HUES48 (cell line): ENCODE results near the gene AACS.
A peak's percentile ranks its signal among the peaks of the same experiment; 100 is the strongest.
"Not testable (repeated sequence)": the region's sequence is repeated elsewhere in the genome, so short reads cannot be mapped to it uniquely, and the experiment has no call there.

Experiments used
- H3K27ac ChIP-seq: one replicate; pipeline ENCODE4 v1.7.0; 2013; ENCODE audit warnings: low read depth, low read length, inconsistent platforms
- H3K27me3 ChIP-seq: 2 replicates; pipeline ENCODE4 v1.6.1; 2013; ENCODE audit warnings: mild to moderate bottlenecking, low read length; ENCODE audit not compliant: control insufficient read depth, insufficient read depth
- H3K36me3 ChIP-seq: 2 replicates; pipeline ENCODE4 v1.6.1; 2013; ENCODE audit warnings: low read length; ENCODE audit not compliant: control insufficient read depth, insufficient read depth
- H3K4me1 ChIP-seq: 2 replicates; pipeline ENCODE4 v1.6.1; 2013; ENCODE audit warnings: mild to moderate bottlenecking, low read length; ENCODE audit not compliant: control insufficient read depth, insufficient read depth
- H3K4me3 ChIP-seq: 2 replicates; pipeline ENCODE4 v1.5.1; 2013; ENCODE audit warnings: mild to moderate bottlenecking, low read depth, low read length
- H3K9ac ChIP-seq: 2 replicates; pipeline ENCODE4 v1.6.1; 2013; ENCODE audit warnings: mild to moderate bottlenecking, low read depth, low read length, moderate library complexity
- H3K9me3 ChIP-seq: 2 replicates; pipeline ENCODE4 v1.6.1; 2013; ENCODE audit warnings: low read length; ENCODE audit not compliant: control insufficient read depth, insufficient read depth

The AACS gene

DNA sequence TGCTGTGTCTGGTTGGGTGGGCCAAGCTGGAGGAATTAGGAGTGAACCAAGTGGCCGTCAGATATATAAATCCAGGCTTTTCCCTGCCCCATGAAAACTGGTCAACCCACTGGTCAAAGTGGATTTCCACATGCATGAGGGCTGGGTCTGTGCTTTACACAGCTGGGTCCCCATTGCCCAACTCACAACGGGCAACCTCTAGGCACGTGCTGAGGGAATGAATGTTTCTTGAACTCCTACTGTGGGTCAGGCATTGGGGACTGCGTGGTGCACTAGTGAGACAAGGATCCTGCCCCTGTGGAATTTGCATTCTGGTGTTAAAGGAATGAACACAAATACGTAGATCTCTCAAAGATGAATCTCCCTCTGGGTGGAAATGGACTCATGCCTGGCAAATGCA, 7.5 kb upstream of the AACS start:
- no peaks in the 10 kb centered on the region for H3K27me3 ChIP-seq
- H3K4me3 ChIP-seq = no peak overlapping the region
- H3K36me3 ChIP-seq = no peaks in the 10 kb centered on the region
- H3K4me1 ChIP-seq = peaks cover 4% of the 10 kb centered on the region; the same call in 1 of the 2 replicates
- H3K9me3 ChIP-seq = peaks cover 6% of the 10 kb centered on the region
- no peak overlapping the region for H3K9ac ChIP-seq
- H3K27ac ChIP-seq = no peak overlapping the region

- Histone ChIP-seq H3K36me3 (no peaks in the 10 kb centered on the region), H3K4me1 (peaks cover 15% of the 10 kb centered on the region), H3K27me3 (no peaks in the 10 kb centered on the region), H3K9ac (no peak overlapping the region), H3K9me3 (peaks cover 6% of the 10 kb centered on the region), H3K4me3 (no peak overlapping the region), H3K27ac (no peak overlapping the region)
These were observed 4.0 kb upstream of the AACS start for GRCh38 chr12:125061229-125061628.

DNA sequence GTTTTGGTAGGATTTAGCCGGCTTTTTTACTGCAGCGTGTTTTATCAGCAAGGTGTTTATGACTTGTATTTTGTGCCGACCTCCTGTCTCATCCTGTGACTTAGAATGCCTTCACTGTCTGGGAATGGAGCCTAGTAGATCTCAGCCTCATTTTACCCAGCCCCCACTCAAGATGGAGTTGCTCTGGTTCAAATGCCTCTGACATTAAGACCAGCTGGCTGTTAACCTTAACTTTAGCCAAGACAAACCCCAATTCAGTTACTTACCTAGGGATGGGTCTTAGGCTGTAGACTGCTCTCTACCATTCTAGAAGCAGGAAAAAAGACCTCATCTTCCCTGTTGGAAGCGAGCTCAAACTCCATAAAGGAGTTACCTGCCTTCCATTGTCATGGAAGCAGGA, 1.7 kb upstream of the AACS start:
- peaks cover 19% of the 10 kb centered on the region for H3K4me1 ChIP-seq
- H3K4me3 ChIP-seq, H3K27me3 ChIP-seq: not testable (repeated sequence)

DNA sequence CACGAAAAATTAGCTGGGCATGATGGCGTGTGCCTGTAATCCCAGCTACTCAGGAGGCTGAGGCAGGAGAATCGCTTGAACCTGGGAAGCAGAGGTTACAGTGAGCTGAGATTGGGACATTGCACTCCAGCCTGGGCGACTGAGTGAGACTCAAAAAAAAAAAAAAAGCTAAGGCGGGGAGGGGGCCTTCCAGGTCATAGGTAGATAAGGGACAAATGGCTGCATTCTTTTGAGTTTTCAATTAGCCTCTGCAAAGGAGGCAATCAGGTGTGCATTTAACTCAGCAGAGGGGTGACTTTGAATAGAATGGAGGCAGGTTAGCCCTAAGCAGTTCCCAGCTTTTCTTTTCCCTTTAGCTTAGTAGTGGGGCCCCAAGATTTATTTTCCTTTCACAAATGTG, 743 bp upstream of the AACS start:
- no peak overlapping the region for H3K27ac ChIP-seq

More for the DNA sequence above, 1.7 kb upstream of the AACS start:
- not testable (repeated sequence) for H3K9me3 ChIP-seq, H3K36me3 ChIP-seq, H3K27ac ChIP-seq, H3K9ac ChIP-seq

GRCh38 chr12:125065919-125066570, 810 bp downstream of the AACS start:
- Histone ChIP-seq H3K27me3 (no peaks in the 10 kb centered on the region), H3K36me3 (peaks cover 2% of the 10 kb centered on the region; the same call in 1 of the 2 replicates), H3K9ac (peak overlapping the region; percentile 44; the same call in 1 of the 2 replicates), H3K27ac (peak overlapping the region; percentile 51), H3K4me3 (peak overlapping the region; percentile 77), H3K9me3 (peaks cover 4% of the 10 kb centered on the region), H3K4me1 (peaks cover 19% of the 10 kb centered on the region)

More for the DNA sequence above, 743 bp upstream of the AACS start:
- Histone ChIP-seq H3K4me1 (peaks cover 19% of the 10 kb centered on the region), H3K9me3 (peaks cover 6% of the 10 kb centered on the region), H3K27me3 (no peaks in the 10 kb centered on the region), H3K4me3 (peak overlapping the region; percentile 77), H3K9ac (peak overlapping the region; percentile 57), H3K36me3 (no peaks in the 10 kb centered on the region; the same call in 1 of the 2 replicates)

GRCh38 chr12:125068391-125068790, 3.2 kb downstream of the AACS start:
- peaks cover 10% of the 10 kb centered on the region; the same call in 1 of the 2 replicates for H3K36me3 ChIP-seq
- H3K4me3 ChIP-seq = no peak overlapping the region
- peaks cover 9% of the 10 kb centered on the region for H3K4me1 ChIP-seq
- no peak overlapping the region for H3K9ac ChIP-seq
- no peaks in the 10 kb centered on the region for H3K27me3 ChIP-seq
- no peaks in the 10 kb centered on the region for H3K9me3 ChIP-seq
- no peak overlapping the region for H3K27ac ChIP-seq

DNA sequence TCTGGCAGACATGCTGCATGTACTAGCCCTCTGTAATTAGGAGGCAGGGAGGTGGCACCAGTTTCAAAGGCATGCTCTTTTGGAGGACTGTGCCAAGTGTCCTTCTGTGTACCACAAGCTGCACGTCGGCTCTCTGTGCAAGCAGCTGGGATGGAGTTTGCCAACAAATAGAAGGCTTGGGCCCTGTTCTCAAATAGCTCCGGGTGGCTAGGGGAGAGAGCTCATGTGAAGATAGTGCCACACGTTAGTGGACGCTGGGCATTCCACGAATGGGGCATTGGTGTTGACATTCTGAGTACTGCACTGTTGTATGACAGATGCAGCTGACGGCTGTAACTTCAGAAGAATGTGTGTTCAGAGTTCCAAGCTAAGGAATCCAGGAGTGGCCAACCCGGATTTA, 4.4 kb downstream of the AACS start:
- Histone ChIP-seq H3K4me1 (peaks cover 4% of the 10 kb centered on the region; the same call in 1 of the 2 replicates), H3K9me3 (no peaks in the 10 kb centered on the region), H3K27me3 (no peaks in the 10 kb centered on the region), H3K27ac (no peak overlapping the region), H3K4me3 (no peak overlapping the region), H3K36me3 (peaks cover 22% of the 10 kb centered on the region), H3K9ac (no peak overlapping the region)

- Histone ChIP-seq H3K36me3 (peaks cover 22% of the 10 kb centered on the region), H3K27ac (no peak overlapping the region), H3K4me1 (peaks cover 4% of the 10 kb centered on the region; the same call in 1 of the 2 replicates), H3K9me3 (no peaks in the 10 kb centered on the region), H3K9ac (no peak overlapping the region), H3K4me3 (no peak overlapping the region), H3K27me3 (no peaks in the 10 kb centered on the region)
These were observed 4.9 kb downstream of the AACS start for GRCh38 chr12:125070112-125070511.

- Histone ChIP-seq H3K4me1 (peaks cover 4% of the 10 kb centered on the region; the same call in 1 of the 2 replicates), H3K4me3 (no peak overlapping the region), H3K27ac (no peak overlapping the region), H3K36me3 (peaks cover 24% of the 10 kb centered on the region), H3K9me3 (no peaks in the 10 kb centered on the region), H3K27me3 (no peaks in the 10 kb centered on the region), H3K9ac (no peak overlapping the region)
These were observed 5.6 kb downstream of the AACS start for GRCh38 chr12:125070661-125071390.

DNA sequence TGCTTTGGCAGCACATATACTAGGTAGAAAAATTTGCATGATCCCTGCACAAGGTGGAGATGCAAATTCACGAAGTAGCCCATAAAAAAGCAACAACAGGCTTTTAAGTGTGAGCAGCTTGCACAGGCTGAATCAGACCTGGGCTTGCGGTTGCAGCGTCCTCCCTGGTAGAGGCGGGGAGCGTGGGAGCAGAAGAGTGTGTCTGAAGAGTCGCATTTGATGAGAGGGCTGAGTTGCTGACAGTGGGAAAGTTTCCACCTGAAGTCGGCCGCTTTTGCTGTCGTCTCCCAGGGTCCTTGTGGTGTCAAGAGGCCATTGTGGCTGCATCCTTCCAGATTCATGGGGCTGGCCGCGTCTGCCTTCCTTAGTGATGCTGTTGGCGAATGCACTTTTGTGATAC, 6.2 kb downstream of the AACS start:
- Histone ChIP-seq H3K27me3 (no peaks in the 10 kb centered on the region), H3K9me3 (no peaks in the 10 kb centered on the region), H3K4me1 (peaks cover 4% of the 10 kb centered on the region; the same call in 1 of the 2 replicates), H3K4me3 (no peak overlapping the region), H3K36me3 (peaks cover 30% of the 10 kb centered on the region), H3K27ac (no peak overlapping the region), H3K9ac (no peak overlapping the region)

GRCh38 chr12:125072496-125072895, 7.3 kb downstream of the AACS start:
- Histone ChIP-seq H3K4me3 (no peak overlapping the region), H3K36me3 (peaks cover 39% of the 10 kb centered on the region), H3K4me1 (no peaks in the 10 kb centered on the region), H3K9ac (no peak overlapping the region), H3K27me3 (no peaks in the 10 kb centered on the region), H3K27ac (no peak overlapping the region), H3K9me3 (no peaks in the 10 kb centered on the region)
